NK-92 (cell line): ENCODE results near the gene SLC43A2.
"Not testable (repeated sequence)": the region's sequence is repeated elsewhere in the genome, so short reads cannot be mapped to it uniquely, and the experiment has no call there.

Experiments used
- DNase-seq: peaks from one replicate; lab custom pipeline; 2025; ENCODE audit not compliant: unreplicated experiment; lab: John Stamatoyannopoulos, UW

Gene SLC43A2

DNA sequence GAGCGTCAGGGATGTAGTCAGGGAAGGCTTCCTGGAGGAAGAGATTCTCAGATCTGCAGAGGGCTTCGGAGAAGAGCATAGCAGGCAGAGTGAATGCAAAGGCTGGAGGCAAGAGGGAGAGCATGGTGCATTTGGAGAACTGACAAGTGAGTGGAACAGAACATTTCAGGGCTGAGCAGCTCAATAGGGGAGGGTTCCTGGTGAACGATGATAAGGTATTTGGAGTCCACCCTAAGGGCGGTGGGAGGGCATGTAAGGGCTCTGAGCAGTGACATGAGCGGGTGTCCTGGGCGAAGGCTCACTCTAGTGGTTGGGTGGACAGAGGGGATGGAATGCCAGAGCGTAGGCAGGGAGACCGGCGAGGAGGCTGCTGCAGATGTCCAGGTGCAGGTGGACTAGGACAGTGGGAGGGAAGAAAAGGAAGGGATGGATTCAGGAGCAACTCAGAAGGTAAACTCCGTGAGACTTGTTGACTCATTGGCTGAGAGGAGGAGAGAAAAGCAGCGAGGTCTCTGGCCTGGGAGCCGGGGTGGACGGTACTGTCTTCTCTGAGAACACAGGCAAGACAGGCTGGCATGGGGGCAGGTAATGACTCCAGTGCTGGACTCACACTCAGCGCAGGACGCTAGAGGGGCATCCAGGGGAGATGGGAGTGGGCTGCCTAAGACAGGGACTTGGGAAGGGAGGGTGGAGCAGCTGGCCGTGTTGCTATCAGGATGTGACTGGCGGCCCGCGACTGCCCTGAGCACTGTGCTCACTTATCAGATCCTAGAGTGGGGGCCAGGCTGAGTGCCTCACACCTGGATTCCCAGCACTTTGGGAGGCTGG lies 64.6 kb downstream of the SLC43A2 start:
- no peak for DNase-seq

DNA sequence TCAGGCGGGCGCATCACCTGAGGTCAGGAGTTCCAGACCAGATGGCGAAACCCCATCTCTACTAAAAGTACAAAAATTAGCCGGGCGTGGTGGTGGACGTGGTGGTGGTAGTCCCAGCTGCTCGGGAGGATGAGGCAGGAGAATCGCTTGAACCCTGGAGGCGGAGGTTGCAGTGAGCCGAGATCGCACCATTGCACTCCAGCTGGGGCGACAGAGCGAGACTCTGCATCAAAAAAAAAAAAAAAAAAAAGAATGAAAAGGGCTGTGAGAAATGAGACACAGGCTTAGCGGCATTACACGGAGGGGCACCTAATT lies 65.2 kb downstream of the SLC43A2 start:
- DNase-seq, result not testable (repeated sequence)

DNA sequence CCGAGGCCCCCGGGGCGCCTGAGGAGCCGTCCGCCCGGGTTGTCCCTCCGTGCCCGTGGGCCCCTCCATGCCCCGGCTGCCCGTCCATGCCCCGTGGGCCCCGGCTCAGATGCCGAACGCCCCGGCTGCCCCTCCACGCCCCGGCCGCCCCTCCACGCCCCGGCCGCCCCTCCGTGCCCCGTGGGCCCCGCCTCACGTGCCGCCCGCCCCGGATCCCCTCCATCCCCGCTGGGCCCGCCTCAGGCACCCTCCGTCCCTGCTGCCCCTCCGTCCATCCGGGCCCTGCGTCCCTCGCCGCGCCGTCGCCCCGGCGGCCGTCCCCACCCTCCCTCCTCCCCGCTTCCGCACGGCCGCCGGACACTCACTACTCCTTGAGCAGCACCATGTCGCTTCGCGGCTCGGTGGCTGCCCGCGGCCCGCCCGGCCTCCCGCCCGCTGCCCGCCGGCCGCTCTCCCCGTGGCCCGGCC lies 66.4 kb downstream of the SLC43A2 start:
- no peak for DNase-seq

DNA sequence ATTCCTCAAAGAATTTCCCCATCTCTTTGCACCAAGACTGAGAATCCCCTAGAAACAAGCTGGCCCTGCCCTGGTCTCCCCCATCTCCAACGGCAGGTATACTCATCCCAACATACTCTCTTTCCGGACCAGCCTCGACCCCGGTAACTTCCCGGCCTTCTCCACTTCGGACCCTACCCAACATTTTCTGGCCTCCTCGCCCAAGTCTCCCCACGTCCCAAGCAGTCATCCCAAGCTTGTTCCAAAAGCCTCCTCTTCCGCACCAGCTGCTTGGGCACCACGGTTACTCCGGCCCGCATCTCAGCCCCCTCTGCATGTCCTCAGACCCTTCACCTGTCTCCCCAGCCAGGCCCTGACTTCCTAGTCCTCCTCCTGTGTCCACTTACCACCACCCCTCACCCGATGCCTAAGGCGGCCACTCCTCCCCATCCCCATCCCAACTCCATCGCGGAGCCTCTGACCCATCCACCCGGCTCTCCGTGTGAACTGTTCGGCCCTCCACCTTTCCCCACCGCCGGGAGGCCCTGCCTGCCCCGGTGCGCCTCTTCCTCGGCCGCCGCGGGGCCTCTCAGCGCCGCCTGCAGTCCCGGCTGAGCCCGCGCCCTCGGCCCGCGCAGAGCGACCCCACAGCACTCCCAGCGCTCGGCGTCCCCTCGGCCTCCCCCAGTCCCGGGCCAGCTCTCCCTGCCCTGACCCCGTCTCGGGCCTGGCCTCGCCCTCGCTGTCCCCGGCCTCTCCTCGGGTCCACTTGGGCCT lies 67.0 kb downstream of the SLC43A2 start:
- no peak for DNase-seq

DNA sequence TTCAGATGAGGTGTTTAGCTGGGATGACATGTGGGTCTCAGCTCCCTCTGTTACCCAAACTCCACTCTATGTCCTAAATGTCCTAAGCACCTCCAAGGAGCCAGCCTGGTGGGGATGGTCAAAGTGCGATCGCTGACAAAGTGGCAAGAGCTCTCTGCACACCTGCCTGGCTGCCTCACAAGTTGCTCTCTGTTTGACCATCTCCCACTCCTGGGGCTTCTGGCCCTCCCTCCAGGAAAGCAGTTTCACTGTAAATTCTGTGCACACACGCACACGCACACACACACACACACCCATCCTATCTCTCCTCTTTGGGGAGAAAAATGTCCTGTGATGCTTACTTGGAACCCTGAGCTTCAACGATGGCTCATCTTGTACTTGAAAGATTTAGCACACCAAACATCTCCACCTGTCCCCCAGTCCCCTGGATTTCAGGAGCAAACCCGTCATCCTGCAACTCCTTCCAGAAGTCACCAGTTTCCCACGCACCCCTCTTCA lies 67.7 kb downstream of the SLC43A2 start:
- DNase-seq, result no peak

DNA sequence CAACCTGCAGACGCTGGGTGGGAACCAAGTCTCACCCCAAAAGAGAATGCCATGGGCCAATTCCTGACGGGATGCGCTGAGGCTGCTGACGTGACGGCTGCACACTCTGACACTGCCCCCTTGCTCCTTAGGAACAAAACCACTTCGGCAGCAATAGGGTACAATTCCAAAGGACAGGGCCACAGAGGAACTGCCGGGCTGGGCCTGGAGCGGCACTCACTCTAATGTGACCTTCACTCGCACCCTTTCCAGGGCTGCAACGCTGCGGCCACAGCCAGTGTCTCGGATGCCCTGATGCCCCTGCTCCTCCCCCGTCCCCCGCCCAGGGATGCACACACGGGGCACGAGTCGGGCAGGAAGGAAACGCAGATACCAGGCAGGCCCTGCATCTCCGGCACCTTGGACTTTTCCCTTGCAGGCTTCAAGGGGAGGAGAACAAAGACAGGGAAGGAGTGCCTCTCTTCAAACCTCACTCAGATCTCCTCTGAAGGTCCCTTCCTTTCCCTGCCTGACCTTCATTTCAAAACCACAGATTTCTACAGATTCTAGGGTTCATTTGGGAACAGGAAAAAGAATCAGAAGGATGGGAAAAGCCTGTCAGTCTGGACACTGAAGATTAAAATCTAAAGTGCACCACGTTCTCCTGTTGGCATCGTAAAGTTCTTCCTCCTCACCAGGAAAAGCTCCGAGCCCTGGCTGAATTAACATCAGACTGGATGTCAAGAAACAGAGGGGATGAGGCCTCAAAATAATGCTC lies 68.4 kb downstream of the SLC43A2 start:
- DNase-seq, result no peak

DNA sequence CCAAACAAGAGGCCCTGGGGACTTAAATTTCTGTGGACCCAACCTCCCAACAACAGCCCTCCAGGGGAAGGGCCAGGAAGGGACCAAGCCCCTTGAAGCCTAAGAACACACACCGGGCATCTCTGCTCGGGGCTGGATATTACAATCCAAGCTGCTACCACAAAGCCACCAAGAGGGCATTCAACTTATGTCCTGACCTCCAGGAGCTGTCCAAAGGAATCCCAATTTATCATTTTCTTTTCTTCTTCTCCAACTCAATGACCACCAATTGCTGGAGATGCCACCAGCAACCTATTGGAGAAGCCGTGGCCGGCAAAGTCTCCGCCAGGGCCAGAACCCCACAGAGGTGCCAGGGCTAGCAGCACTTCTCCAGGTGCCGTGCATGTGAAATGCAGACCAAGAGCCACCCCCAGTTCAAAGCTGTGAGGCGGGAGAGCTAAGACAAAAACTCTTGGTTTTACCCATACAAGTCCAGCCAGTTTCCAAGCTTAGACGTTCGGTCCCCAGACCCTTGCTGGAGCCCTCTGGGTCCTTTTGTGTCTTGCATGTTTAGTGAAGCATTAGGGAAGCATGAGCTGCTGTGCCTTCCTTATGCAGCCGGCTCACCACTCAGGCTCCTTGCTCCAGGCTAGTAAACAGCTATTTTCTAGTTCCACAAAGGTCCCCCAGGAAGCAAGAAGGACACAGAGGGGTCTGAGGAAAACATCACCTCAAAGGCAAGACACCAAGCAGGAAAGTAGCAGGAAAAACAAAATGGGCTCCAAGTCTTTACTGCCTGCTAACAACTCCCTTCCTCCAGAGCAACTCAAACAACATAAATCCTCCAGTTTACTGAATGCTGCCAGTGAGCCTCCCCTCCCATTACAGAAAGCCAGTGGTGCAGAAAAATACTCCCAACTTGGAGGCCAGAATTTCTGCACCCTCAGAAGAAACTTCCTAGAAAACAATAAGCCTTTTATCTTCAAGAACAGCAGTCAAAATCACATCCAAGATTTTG lies 69.3 kb downstream of the SLC43A2 start:
- no peak for DNase-seq

DNA sequence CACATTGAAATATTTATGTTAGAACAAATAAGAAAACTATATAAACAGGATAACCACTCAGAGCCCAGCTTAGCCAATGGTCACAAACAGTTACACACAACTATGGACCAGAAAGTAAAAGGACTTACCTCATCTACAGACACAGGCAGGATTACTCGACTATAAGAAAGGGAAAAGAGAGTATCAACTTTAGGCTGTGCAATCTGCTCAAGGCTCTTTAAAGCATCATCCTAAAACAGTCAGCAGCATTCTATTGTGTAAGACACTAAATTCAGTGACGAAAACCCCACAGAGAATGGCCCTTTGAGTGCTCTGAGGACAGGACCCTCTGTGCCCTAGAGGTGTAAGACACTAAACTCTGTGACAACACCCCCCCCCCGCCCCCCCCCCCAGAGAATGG lies 70.2 kb downstream of the SLC43A2 start:
- no peak for DNase-seq

DNA sequence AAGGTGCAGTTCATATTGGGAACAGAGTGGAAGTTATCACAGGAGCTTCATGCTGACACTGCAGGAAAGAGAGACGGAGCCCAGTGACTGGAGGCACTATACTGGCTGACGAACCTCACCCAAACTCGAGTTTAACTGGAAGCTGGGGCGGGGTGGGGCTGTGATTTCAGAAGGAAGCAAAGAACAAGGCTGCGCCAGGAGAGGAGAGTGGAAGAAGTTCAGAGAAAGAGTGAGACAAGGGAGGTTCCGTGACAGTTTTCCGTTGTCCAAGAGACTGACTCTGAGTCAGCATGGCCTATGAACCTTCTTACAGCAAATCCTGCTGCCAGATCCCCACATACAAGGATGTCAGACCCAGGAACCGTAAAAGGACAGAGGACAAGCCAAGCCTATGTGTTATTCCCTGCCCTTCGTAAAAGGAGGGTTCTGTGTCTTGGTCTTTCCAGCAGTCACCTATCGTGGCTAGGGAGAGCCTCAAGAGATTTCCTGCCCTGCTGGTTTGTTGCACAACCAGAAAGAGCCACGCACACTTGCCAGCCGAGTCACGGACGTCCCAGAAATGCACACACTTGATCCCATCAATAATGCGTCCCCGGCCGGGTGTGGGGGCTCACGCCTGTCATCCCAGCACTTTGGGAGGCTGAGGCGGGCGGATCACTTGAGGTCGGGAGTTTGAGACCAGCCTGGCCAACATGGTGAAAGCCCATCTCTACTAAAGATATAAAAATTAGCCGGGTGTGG lies 71.1 kb downstream of the SLC43A2 start:
- DNase-seq, result no peak

DNA sequence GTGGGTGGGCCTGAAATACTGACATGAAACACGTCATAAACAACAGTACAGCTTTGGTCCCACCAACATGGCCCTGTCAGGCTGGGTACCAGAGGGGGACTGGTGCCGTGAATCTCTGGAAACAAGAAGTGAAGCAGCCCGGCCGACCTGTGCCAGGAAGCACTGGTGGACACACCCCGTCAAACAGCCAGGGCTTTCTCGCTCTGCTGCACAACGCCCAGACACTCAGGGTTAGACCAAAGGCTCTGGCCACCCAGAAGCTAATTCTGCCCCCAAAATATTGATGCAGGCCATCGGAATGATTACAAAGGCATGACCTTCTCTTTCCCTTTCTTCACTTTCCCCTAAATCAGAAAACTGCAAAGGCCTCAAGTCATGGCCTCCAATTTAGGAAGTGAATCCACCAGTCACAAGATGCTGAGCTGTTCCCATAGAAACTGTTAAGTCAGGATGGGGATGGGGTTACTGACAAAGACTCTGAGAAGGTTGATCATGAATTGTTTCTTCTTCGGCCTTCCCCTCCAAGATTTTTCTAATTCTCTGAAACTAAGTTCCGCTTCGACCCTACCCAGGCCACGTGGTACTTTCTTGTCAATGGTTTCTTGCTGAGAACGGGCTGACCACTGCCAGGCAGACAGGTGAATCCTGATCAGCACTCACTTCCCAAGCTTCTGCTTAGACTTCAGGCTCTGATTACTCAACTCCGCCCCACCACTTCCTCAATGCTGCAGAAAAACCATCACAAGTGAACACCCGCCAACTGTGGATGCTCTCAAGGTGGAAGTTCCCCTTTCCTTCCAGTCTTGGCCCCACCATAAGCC lies 72.8 kb downstream of the SLC43A2 start:
- DNase-seq, result no peak

DNA sequence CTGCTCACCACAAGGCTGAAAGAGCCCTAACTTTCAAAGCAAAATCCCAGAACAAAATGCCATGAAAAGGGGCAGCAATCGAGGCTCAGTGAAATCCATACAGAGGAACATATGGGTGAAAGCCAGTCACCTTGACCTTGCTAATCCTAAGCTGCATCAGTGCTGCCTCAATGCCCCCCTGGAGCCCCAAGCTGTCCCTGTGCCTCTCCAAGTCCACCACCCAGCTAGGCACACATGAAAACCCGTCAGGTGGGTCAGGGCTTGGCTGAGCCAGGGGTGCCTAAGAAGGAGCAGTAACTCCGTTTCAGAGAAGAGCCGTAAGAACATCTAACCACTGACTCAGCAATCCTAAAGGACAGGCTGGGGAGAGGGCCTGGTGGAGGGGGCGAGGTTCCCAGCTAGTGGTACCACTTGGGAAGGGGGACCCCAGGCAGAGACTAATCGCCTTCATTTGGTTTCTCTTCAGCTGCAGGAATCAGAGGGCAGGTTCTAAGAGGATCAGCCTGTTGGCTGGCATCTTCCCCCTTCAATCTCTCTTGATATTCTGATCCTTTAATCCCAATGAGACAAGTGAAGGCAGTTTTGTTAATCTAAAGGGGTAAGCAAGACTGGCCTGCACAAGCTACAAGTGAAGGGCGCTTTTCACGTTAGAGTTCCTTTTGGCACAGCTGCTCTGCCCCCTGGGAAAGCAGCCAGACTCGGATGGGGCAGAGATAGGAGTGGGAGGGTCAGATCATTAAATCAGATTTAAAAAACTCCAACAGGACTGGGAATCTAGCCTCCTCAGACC lies 73.7 kb downstream of the SLC43A2 start:
- DNase-seq, result no peak

DNA sequence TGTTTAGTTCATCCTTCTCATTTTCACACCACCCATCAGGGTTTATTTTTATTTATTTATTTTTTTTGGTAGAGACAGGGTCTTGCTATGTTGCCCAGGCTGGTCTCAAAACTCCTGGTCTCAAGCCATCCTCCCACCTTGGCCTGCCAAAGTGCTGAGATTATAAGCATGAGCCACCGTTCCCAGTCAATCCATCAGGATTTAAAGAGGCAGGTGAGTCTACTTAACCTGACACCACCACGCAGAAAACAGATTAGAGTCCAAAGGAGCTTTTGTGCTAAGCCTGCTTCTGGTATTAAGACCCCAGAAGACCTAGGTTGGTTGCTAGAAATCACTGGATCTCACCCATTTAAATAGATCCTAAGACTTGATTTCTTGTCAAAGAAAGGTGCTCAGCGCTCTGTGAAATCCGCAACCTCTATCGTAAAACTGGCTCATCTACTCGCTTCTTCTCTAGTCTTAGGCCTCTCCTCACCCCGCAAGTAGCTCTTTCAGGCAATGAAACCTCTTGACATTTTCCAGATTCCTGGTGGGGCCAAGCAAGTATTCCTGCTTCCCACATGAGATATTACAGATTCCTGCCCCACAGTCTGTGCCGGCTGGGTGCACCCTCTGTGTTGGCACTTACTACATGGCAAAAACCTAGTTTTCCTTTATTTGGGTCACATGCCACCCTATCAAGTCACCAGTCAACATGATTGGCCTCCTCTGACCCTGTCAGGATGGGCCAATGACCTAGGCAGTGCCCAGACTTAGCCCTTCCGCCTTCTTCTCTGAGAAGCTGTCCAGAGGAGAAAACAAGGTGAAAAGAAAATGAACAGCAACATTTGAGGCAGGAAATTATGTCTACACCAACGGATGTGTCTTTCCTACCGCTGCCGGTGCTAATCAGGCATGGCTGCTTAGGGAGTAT lies 75.0 kb downstream of the SLC43A2 start:
- no peak for DNase-seq

DNA sequence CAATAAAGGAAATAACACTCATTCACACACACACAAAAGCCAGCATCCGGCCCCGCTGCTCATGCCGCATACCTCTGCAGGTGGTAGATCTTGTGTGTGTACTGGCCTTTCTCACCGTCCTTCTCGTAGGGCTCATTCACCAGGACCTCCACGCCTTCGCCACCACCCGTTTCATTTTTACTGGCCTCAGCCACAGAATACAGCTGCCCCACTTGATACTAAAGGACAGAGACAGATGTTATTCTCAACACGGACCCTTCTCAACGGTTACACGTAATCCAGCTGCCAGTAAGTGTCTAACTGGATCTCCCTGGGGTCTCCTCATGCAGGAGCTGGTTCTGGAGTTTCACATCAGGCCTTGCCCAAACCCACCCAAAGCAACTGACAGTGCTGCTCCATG lies 75.7 kb downstream of the SLC43A2 start:
- DNase-seq, result no peak

DNA sequence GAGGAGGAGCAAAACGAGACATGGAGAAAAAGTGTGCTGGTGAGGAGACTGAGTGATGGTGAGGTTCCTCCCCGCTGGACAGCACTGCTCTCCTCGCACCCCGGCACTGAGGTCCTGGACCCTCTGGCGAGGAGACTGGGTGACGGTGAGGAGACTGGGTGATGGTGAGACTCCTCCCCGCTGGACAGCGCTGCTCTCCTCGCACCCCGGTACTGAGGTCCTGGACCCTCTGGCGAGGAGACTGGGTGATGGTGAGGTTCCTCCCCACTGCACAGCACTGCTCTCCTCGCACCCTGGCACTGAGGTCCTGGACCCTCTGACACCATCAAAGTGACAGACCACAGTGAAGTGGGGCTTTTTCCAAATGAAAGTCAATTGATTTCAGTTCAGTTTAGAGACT lies 76.9 kb downstream of the SLC43A2 start:
- DNase-seq, result no peak

DNA sequence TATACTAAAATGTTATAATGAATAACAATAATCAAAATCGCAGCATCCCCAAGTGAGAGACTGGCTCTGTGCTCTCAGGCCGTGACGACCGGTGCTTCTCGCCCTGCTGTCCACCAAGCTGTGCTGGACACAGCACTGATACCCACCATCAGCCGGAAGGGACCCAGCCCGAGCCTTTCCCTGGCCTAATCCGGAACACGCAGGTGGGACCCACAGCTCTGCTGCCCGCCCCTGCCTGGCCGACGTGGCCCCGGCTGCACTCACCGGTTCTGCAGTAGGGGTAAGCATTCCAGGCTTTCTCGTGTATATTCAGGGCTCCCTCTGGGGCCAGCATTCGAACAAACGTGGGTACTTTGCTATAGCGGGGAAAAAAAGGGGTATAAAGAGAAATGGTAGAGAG lies 80.6 kb downstream of the SLC43A2 start:
- DNase-seq, result no peak

DNA sequence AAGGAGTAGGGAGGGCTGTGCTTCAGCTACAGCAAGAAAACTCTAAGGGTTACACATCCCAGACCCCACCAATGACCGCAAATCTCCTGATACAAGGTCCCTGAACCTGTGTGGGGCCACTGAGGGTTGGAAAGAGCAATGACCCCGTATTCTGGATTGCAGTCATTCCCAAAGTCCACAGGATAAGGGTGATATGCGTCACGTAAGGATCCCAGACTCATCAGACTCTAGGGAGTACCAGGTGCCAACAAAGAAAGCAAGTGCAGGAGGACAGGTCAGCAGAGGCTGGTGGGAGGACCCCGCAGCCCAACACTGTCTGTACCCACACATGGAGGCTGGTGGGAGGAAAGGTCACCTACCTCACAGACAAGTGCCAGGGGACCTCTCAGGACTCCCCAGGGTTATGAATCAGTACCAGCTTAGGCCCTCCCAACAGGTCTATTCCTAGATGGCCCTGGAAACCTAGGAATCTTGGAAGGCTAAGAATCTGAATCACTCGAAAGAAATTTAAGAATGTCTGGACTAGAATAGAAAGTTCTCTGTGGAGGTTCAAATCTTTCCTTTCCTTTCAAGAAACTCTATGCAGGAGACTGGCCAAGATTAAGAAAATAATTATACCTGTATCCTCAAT lies 82.2 kb downstream of the SLC43A2 start:
- no peak for DNase-seq

DNA sequence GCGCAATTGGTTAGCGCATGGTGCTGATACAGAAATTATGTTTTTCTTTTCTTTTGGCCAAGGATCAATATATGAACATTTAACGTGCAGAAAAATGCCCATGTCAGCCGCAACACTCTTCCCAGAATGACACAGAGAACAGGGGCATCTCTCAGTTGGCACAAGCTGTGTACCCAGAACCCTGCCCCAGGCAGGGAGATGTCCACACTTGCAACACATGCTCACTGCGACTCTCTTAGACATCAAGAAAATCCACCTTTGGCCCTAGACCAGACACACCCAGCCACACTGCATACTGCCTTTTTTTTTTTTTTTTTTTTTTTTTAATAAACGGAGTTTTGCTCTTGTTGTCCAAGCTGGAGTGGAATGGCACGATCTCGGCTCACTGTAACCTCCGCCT lies 83.0 kb downstream of the SLC43A2 start:
- DNase-seq, result no peak
